ENCODE measurements around the gene DDX39A. TPM values are rescaled to one million over a fixed set of nuclear protein-coding genes. Genes with fewer than 3 reads are reported as not detected.

Gene DDX39A
- total RNA-seq, 1 donor from 2014 or later: 38.6 TPM

- DNase-seq (ENCODE audit: low spot score): peak; percentile 93
- no peaks in the 10 kb centered on the region for H3K27me3 ChIP-seq
- Mint-ChIP-seq H3K4me1 (peaks cover 34% of the 10 kb centered on the region), H3K36me3 (peaks cover 16% of the 10 kb centered on the region), H3K4me3 (peak overlapping the region; percentile 97), H3K27me3 (ENCODE audit: insufficient read depth, low read depth) (peaks cover 8% of the 10 kb centered on the region), H3K9me3 (no peaks in the 10 kb centered on the region), H3K27ac (peak overlapping the region; percentile 90)
- H3K4me2 ChIP-seq: peak overlapping the region; percentile 84
- peak overlapping the region; percentile 78 for H3K4me3 ChIP-seq
- peaks cover 18% of the 10 kb centered on the region for H3F3A ChIP-seq (ENCODE audit: low read depth)
- no peaks in the 10 kb centered on the region for H3K36me3 ChIP-seq
- TF ChIP-seq, protein P1, sequence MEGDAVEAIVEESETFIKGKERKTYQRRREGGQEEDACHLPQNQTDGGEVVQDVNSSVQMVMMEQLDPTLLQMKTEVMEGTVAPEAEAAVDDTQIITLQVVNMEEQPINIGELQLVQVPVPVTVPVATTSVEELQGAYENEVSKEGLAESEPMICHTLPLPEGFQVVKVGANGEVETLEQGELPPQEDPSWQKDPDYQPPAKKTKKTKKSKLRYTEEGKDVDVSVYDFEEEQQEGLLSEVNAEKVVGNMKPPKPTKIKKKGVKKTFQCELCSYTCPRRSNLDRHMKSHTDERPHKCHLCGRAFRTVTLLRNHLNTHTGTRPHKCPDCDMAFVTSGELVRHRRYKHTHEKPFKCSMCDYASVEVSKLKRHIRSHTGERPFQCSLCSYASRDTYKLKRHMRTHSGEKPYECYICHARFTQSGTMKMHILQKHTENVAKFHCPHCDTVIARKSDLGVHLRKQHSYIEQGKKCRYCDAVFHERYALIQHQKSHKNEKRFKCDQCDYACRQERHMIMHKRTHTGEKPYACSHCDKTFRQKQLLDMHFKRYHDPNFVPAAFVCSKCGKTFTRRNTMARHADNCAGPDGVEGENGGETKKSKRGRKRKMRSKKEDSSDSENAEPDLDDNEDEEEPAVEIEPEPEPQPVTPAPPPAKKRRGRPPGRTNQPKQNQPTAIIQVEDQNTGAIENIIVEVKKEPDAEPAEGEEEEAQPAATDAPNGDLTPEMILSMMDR (IDR thresholded peaks at IDR 0.05): no peak
- TF ChIP-seq EZH2phosphoT487 (IDR thresholded peaks at IDR 0.05) (no peak), EZH2 (IDR thresholded peaks at IDR 0.05) (no peak)
- H4K20me1 ChIP-seq (ENCODE audit: low read depth): peaks cover 50% of the 10 kb centered on the region
- H3K27ac ChIP-seq: no peak overlapping the region
- peaks cover 51% of the 10 kb centered on the region for H3K79me2 ChIP-seq (ENCODE audit: low read depth)
- no peaks in the 10 kb centered on the region for H3K9me3 ChIP-seq (ENCODE audit: low read depth)
- peak overlapping the region; percentile 45 for H3K9ac ChIP-seq
- peaks cover 13% of the 10 kb centered on the region for H3K4me1 ChIP-seq
- no peak overlapping the region for H2AFZ ChIP-seq (replicated peaks)
Measured at GRCh38 chr19:14418856-14419105, 360 bp downstream of the DDX39A start.

DNA sequence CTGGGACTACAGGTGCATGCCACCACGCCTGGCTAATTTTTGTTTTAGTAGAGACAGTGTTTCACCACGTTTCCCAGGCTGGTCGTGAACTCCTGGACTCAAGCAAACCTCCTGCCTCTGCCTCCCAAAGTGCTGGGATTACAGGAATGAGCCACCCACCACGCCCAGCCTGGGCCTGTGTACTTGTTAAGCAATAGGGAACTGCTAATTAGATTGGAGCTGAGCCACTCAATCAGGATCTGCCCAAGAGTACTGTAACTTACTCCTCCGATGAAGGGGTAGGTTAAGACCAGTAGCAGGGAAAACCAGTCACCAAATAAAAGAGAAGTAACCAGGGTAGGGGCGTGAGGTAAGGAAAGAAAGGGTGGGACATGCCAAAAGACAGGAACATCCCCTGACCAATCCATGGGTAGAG lies 2.3 kb downstream of the DDX39A start:
- TF ChIP-seq EZH2 (IDR thresholded peaks at IDR 0.05) (no peak), EZH2phosphoT487 (IDR thresholded peaks at IDR 0.05) (no peak)
- TF ChIP-seq, protein P1 (IDR thresholded peaks at IDR 0.05): no peak
- H4K20me1 ChIP-seq (ENCODE audit: low read depth): peaks cover 69% of the 10 kb centered on the region
- Mint-ChIP-seq H3K4me3 (peak overlapping the region; percentile 79), H3K27ac (peak overlapping the region; percentile 27), H3K4me1 (peaks cover 42% of the 10 kb centered on the region), H3K9me3 (no peaks in the 10 kb centered on the region), H3K36me3 (peaks cover 21% of the 10 kb centered on the region), H3K27me3 (ENCODE audit: insufficient read depth, low read depth) (peaks cover 5% of the 10 kb centered on the region)
- no peak overlapping the region for H2AFZ ChIP-seq (replicated peaks)
- H3K79me2 ChIP-seq (ENCODE audit: low read depth): peaks cover 70% of the 10 kb centered on the region
- H3K27me3 ChIP-seq: no peaks in the 10 kb centered on the region
- no peak overlapping the region for H3K27ac ChIP-seq
- no peak for DNase-seq (ENCODE audit: low spot score)
- peaks cover 13% of the 10 kb centered on the region for H3K4me1 ChIP-seq
- no peaks in the 10 kb centered on the region for H3K36me3 ChIP-seq
- peak overlapping the region; percentile 84 for H3K4me2 ChIP-seq
- no peaks in the 10 kb centered on the region for H3K9me3 ChIP-seq (ENCODE audit: low read depth)
- peaks cover 18% of the 10 kb centered on the region for H3F3A ChIP-seq (ENCODE audit: low read depth)
- no peak overlapping the region for H3K9ac ChIP-seq
- H3K4me3 ChIP-seq: no peak overlapping the region

GRCh38 chr19:14414926-14415690 lies 4.0 kb downstream of the DDX39A start:
- H3K9ac ChIP-seq: no peak overlapping the region
- H4K20me1 ChIP-seq (ENCODE audit: low read depth): peaks cover 73% of the 10 kb centered on the region
- H3K4me1 ChIP-seq: peaks cover 13% of the 10 kb centered on the region
- peaks cover 21% of the 10 kb centered on the region for H3K36me3 Mint-ChIP-seq
- H3K4me3 ChIP-seq: no peak overlapping the region
- no peak overlapping the region for H3K27ac Mint-ChIP-seq
- peaks cover 70% of the 10 kb centered on the region for H3K79me2 ChIP-seq (ENCODE audit: low read depth)
- no peak for DNase-seq (ENCODE audit: low spot score)
- TF ChIP-seq, protein P1 (IDR thresholded peaks at IDR 0.05): no peak
- no peaks in the 10 kb centered on the region for H3K9me3 Mint-ChIP-seq
- H3K4me3 Mint-ChIP-seq: no peak overlapping the region
- H3K36me3 ChIP-seq: no peaks in the 10 kb centered on the region
- H3K4me2 ChIP-seq: no peak overlapping the region
- no peaks in the 10 kb centered on the region for H3K27me3 ChIP-seq
- H3K4me1 Mint-ChIP-seq: peaks cover 40% of the 10 kb centered on the region
- H3K27ac ChIP-seq: no peak overlapping the region
- no peaks in the 10 kb centered on the region for H3K9me3 ChIP-seq (ENCODE audit: low read depth)
- peaks cover 5% of the 10 kb centered on the region for H3K27me3 Mint-ChIP-seq (ENCODE audit: insufficient read depth, low read depth)
- peaks cover 14% of the 10 kb centered on the region for H3F3A ChIP-seq (ENCODE audit: low read depth)
- H2AFZ ChIP-seq (replicated peaks): no peak overlapping the region

Measured in neural progenitor cell (in vitro differentiated cells).